ENCODE data around the gene NTRK2. TPM values are rescaled to one million over a fixed set of nuclear protein-coding genes. Genes with fewer than 3 reads are reported as not detected.

Gene NTRK2
- total RNA-seq, result under 1 TPM in 1 of 2 experiments, not detected in 1; 0.02 TPM

DNA sequence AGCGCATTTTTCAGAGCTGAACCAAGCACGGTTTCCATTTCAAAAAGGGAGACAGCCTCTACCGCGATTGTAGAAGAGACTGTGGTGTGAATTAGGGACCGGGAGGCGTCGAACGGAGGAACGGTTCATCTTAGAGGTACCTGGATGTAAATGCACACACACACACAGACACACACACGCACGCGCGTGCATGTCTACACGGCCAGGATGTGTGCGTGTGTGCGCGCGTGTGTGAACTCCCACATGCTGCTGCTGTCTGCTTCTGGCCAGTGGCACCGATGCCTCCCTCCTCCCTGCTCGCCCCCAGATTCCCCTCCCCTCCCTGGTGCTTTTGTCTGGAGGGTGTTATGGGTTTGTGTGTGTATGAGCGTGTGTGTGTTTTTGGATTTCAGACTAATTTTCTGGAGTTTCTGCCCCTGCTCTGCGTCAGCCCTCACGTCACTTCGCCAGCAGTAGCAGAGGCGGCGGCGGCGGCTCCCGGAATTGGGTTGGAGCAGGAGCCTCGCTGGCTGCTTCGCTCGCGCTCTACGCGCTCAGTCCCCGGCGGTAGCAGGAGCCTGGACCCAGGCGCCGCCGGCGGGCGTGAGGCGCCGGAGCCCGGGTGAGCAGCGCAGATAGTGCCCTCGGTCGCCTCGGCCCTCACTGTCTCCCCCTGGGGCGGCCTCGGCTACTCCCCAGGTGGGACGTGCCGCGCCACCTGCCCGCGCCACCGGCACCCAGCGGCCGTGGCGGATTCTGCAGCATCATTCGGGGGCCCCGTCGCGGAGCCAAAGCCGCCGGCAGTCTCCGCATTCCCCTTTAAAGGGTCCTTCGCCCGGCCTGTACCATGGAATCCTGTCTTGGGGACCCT, at the start of gene NTRK2:
TSS of gene NTRK2 (plus strand) at position 442 of the 850 bp plus-strand sequence. CDS start 1,020 bp downstream, outside the sequence.
- Mint-ChIP-seq H3K27me3 (peaks cover 71% of the 10 kb centered on the region), H3K4me1 (peaks cover 13% of the 10 kb centered on the region), H3K36me3 (no peaks in the 10 kb centered on the region), H3K27ac (no peak within 1 kb of the TSS), H3K9me3 (no peaks in the 10 kb centered on the region), H3K4me3 (peak within 1 kb of the TSS; percentile 2)
- DNase-seq, result peak; percentile 14

DNA sequence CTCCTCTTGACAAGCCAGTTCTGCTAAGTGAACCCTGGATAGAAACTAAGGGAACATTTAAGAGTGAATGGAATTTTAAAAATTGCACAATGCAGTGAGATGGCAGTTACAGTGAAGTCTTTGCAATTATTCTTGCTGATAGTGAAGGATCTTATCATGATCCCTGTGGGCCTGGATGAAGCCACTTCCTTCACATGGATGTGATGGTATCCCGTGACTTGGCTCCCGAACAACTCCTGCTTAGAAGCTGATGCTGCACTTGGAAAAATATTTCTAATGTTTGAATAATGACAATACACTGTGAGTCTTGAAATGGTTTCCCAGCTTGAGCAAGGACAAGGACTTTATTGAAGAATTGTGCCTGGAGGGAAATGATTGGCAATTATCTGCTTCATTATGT, 49.2 kb upstream of the NTRK2 start:
- H3K9me3 Mint-ChIP-seq, result no peaks in the 10 kb centered on the region
- no peak for DNase-seq
- peaks cover 5% of the 10 kb centered on the region for H3K27me3 Mint-ChIP-seq
- H3K4me3 Mint-ChIP-seq, result no peak overlapping the region
- H3K4me1 Mint-ChIP-seq, result no peaks in the 10 kb centered on the region
- H3K36me3 Mint-ChIP-seq, result no peaks in the 10 kb centered on the region
- H3K27ac Mint-ChIP-seq, result no peak overlapping the region

DNA sequence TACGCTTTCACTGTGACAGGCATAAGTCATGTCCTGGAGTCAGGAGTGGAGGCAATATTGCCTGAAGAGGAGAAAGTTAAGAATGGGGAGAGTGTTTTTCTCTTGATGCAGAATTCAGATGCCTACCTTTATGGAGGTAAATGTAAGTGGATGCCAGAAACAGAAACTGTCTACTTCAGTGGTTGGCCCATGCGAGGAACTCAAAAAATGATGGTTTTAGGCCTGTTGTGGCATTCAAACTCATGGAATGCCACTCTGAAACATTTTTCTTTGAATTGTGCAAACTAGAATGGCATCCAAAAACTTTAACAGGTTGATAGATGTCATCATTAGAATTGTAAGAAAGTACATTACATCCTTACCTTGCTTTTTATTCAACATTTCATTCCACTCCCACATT, 47.7 kb upstream of the NTRK2 start:
- no peak overlapping the region for H3K4me3 Mint-ChIP-seq
- H3K27ac Mint-ChIP-seq, result no peak overlapping the region
- H3K27me3 Mint-ChIP-seq, result peaks cover 9% of the 10 kb centered on the region

DNA sequence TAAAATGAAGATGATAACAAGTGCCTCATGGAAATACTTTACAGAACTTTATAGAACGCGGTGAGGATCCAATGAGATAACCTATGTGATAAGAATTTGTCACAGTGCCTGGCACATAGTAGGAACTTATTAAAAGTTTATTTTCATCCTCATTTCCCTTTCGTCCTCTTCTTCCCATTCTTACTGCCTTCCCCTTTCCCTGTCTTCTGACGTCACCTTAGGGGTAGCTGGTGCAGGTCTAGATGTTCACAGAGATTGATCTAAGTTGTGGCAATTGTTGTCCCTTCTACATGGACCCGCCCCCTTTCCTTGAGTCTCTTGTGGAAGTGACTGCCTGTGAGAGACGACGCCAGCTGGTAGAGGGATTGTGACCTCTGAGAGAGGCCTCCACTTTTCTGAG, 46.5 kb upstream of the NTRK2 start:
- H3K27ac Mint-ChIP-seq, result no peak overlapping the region
- H3K9me3 Mint-ChIP-seq, result peaks cover 4% of the 10 kb centered on the region
- no peak overlapping the region for H3K4me3 Mint-ChIP-seq
- no peaks in the 10 kb centered on the region for H3K36me3 Mint-ChIP-seq
- no peaks in the 10 kb centered on the region for H3K4me1 Mint-ChIP-seq
- peaks cover 9% of the 10 kb centered on the region for H3K27me3 Mint-ChIP-seq
- DNase-seq, result no peak

More for the DNA sequence above, 47.7 kb upstream of the NTRK2 start:
- Mint-ChIP-seq H3K4me1 (no peaks in the 10 kb centered on the region), H3K36me3 (no peaks in the 10 kb centered on the region), H3K9me3 (peaks cover 4% of the 10 kb centered on the region)
- no peak for DNase-seq

DNA sequence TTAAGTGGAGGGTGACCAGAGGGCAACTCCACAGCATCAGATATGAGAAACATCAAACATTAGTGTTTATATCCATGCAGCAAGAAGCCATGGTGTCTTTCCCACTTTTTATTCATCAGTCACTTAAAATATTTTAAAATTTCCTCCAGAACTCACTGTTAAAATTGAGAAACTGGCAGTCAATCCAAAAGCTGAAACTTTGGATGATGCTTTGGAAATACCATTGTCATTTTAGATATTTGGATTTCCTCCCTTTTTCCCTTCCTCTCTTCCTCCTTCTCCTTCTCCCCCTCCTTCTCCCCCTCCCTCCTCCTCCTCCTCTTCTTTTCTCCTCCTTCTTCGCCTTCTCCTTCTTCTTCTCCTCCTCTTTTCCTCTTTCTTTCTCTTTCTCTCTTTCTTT, 33.1 kb upstream of the NTRK2 start:
- Mint-ChIP-seq H3K4me1 (no peaks in the 10 kb centered on the region), H3K27me3 (peaks cover 5% of the 10 kb centered on the region), H3K27ac (no peak overlapping the region)

DNA sequence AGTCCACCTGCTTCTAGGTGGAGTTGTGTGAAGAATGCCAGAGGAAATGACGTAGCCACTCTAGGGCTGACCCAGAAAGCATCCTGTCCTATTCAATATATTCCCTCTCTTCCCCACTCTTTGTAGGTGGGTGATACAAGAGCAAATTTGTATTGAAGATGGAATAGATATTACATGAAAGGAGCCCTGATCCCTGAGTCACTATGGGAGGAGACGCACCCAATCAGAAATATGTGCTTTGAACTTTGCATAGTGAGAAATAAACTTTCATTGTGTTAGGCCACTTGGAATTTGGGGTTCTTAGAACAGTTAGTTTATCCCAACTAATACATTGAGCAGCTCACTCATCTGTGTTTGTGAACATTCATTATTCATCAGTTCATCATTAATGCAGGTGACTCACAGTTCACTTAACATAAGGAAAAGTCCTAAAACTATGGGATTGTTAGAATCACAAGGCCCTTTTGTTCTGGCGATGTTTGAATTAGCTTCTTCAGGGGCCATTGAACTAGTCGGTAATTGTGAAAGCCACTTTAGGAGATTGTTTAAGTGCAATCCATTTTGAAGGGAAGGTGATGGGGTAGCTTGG, 26.9 kb upstream of the NTRK2 start:
- H3K27me3 Mint-ChIP-seq, result no peaks in the 10 kb centered on the region
- peaks cover 2% of the 10 kb centered on the region for H3K9me3 Mint-ChIP-seq
- H3K36me3 Mint-ChIP-seq, result no peaks in the 10 kb centered on the region
- no peak overlapping the region for H3K4me3 Mint-ChIP-seq
- no peaks in the 10 kb centered on the region for H3K4me1 Mint-ChIP-seq
- no peak overlapping the region for H3K27ac Mint-ChIP-seq
- no peak for DNase-seq

More for the DNA sequence above, 33.1 kb upstream of the NTRK2 start:
- Mint-ChIP-seq H3K9me3 (peaks cover 2% of the 10 kb centered on the region), H3K36me3 (no peaks in the 10 kb centered on the region), H3K4me3 (no peak overlapping the region)
- DNase-seq, result no peak

DNA sequence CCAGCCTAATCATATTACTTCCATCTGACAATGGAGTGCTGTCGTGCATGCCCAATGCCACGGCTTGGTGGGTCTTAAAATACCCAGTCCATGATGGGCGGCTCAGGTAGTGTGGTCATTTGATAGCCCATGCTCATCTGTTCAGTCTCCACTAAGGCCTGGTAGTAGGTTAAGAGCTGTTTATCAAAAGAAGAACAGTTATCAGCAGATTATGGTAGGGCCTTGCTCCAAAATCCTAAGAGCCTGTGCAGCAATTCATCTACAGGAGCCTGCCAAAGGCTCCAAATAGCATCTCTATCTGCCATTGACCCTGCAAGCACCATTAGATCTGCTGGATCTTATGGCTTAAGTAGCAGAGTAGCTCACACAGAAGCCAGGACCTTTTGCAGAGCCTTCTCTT, 21.8 kb upstream of the NTRK2 start:
- Mint-ChIP-seq H3K36me3 (no peaks in the 10 kb centered on the region), H3K27ac (no peak overlapping the region), H3K4me3 (no peak overlapping the region), H3K9me3 (no peaks in the 10 kb centered on the region), H3K4me1 (no peaks in the 10 kb centered on the region), H3K27me3 (peaks cover 6% of the 10 kb centered on the region)
- no peak for DNase-seq

DNA sequence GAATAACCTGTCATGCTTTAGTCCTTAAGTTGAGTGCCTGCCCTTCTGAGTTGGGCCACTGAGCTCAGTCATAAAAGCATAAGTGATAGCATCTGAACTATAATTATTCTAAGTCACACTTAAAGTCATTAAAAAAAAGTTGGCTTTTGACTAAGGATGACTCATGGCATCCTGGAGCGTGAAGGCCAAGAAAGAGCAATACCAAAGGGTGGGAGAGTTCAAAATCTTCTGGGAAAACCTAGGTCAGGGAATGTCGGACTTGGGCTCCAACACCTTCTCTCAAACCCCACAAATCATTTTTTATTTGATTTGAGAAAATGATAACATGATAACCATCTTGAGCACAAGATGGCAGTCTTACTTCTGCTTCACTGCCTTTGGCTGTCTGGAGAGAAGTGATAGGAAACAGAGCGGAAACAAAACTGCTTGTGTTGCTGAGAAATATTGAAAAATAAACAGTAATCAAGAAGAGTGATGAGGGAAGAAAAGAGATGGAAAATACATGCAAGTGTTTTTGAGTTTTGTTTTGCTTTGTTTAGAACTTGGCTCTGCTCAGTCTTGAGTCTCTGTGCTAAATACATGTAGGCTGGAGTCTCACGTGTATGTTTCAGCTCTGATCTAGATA, 16.9 kb upstream of the NTRK2 start:
- no peak overlapping the region for H3K27ac Mint-ChIP-seq
- H3K4me3 Mint-ChIP-seq, result no peak overlapping the region
- H3K9me3 Mint-ChIP-seq, result no peaks in the 10 kb centered on the region
- no peak for DNase-seq
- H3K27me3 Mint-ChIP-seq, result peaks cover 6% of the 10 kb centered on the region
- no peaks in the 10 kb centered on the region for H3K4me1 Mint-ChIP-seq
- no peaks in the 10 kb centered on the region for H3K36me3 Mint-ChIP-seq

DNA sequence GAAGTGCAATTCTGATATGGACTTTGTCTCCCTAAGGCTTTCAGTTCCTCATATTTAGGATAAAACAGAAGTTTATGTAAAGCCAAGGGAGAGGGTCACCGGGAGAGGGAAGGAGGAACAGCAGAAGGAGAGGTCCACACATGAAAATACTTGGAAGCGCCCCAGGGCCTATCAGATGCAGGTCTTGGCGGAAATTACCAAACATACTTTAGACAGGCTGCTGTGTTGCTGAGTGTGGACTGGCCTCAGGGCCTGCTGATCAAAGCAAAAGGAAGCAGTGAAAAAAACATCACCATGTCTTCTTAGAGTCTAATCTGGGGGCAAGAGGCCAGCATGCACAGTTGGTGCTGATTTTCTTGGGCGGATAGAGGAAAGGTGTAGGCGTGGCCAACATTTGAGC, 14.1 kb upstream of the NTRK2 start:
- DNase-seq, result no peak
- H3K27ac Mint-ChIP-seq, result no peak overlapping the region
- H3K9me3 Mint-ChIP-seq, result no peaks in the 10 kb centered on the region
- H3K4me1 Mint-ChIP-seq, result no peaks in the 10 kb centered on the region
- H3K4me3 Mint-ChIP-seq, result no peak overlapping the region
- H3K36me3 Mint-ChIP-seq, result no peaks in the 10 kb centered on the region
- peaks cover 7% of the 10 kb centered on the region for H3K27me3 Mint-ChIP-seq

DNA sequence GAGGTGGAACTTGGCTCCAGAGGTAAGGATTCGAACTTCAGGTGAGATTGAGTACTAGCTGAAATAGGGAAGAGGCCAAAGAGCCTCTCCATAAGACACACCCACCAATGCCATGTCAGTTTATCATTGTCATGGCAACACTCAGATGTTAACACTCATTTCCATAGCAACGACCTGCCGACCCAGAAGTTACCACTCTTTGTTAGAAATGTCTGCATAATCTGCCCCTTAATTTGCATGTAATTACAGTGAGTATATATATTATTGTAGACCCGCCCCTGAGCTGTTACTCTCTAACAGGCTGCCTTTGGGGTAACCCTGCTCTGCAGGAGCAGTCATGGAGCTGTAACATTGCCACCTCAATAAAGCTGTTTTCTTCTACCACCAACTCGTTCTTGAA, 10.2 kb upstream of the NTRK2 start:
- H3K4me1 Mint-ChIP-seq, result no peaks in the 10 kb centered on the region
- no peak overlapping the region for H3K4me3 Mint-ChIP-seq
- peaks cover 5% of the 10 kb centered on the region for H3K27me3 Mint-ChIP-seq
- no peaks in the 10 kb centered on the region for H3K36me3 Mint-ChIP-seq
- DNase-seq, result no peak
- H3K27ac Mint-ChIP-seq, result no peak overlapping the region
- no peaks in the 10 kb centered on the region for H3K9me3 Mint-ChIP-seq

DNA sequence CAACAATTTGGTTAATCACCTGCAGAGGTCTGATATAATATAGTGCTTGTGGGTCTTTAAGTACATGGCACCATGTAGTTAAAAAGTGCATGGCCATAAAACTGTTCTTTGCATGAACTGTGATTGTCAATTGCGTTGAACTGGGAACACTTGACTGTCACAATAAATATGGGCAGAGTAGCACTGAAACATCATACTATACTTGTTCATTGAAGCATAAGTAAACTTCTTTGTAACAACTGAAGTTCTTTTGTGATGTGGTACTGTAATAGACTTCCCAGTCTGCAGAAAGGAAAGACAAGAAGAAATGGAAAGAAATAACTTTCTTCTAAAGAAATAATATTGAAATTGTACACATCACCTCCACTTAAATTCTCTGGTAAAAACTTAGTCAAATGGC, 9.8 kb upstream of the NTRK2 start:
- Mint-ChIP-seq H3K36me3 (no peaks in the 10 kb centered on the region), H3K27me3 (peaks cover 5% of the 10 kb centered on the region), H3K4me3 (no peak overlapping the region), H3K4me1 (no peaks in the 10 kb centered on the region), H3K9me3 (no peaks in the 10 kb centered on the region), H3K27ac (no peak overlapping the region)
- DNase-seq, result no peak

DNA sequence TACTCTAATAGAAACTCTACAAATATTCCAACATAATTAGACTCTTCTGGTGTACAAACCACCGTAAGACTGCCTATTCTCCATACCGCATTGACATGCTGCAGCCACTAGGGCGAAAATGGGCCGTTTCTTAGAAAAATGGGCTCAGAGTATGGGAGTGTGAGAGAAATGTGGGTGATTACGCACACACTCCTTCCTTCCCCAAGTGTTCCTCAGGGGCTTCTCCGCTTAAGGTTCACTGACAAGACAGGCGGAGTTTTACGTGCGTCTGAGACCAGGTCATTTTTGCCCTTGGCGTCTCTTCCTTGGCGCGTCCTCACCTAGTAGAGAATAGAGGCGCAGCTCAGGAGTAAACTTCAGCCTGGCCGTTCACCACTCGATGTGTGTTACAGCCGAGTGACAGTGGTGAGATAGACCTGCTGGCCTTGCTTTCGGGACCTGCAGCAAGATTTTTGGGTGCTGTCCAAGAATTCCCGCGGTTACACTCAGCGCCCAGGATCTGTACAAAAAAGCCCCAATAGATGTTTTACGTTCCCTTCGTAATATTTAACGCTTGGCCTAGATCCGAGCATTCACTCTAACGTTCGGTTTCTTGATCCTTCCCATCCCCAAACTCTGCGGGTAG, 1.8 kb upstream of the NTRK2 start:
- peaks cover 13% of the 10 kb centered on the region for H3K4me1 Mint-ChIP-seq
- no peak overlapping the region for H3K4me3 Mint-ChIP-seq
- no peak overlapping the region for H3K27ac Mint-ChIP-seq
- DNase-seq, result no peak
- no peaks in the 10 kb centered on the region for H3K9me3 Mint-ChIP-seq
- peaks cover 59% of the 10 kb centered on the region for H3K27me3 Mint-ChIP-seq
- H3K36me3 Mint-ChIP-seq, result no peaks in the 10 kb centered on the region

DNA sequence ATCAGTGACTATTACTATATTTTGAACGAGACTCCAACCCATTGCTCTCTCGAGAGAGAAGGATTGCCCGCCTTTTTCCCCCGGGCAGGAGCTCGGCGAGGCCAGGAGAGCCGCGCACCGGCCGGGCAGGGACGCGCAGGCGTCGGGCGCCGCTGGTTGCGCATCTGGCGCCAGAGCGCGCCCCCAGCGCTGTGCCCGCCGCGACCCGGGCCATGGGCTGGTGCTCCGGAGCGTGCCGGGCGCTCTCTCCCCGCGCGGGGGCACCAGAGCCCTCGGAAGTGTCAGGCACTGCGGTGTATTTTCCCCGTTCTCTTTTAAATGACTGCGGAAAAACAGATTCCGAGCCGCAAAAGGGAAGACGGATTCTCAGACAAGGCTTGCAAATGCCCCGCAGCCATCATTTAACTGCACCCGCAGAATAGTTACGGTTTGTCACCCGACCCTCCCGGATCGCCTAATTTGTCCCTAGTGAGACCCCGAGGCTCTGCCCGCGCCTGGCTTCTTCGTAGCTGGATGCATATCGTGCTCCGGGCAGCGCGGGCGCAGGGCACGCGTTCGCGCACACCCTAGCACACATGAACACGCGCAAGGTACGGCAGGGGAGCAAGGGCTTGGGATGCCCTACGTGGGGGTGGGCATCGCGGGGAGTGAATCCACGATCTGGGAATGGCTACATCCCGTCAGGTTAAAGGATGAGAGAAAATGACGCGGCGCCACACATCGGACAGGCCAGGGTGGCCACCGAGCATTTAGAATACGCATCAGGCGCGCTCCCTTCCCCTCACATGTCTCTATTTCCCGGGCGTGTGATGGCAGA, 1.1 kb upstream of the NTRK2 start:
- H3K9me3 Mint-ChIP-seq, result no peaks in the 10 kb centered on the region
- H3K36me3 Mint-ChIP-seq, result no peaks in the 10 kb centered on the region
- peak; percentile 60 for DNase-seq
- H3K27me3 Mint-ChIP-seq, result peaks cover 65% of the 10 kb centered on the region
- peak overlapping the region; percentile 2 for H3K4me3 Mint-ChIP-seq
- peaks cover 13% of the 10 kb centered on the region for H3K4me1 Mint-ChIP-seq
- no peak overlapping the region for H3K27ac Mint-ChIP-seq

DNA sequence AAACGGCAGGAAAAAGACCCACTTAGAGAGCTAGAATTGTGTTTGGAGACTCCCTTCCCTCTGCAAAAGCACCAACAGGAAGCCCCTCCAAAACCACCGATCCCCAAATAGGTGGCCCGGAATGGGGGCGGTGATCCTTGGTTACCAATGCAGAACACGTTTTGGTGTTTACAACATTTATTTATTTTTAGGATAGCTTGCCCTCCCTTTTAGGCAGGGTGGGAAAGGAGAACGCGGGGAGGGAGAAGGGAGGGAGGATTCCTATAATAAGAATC, 579 bp upstream of the NTRK2 start:
- Mint-ChIP-seq H3K4me1 (peaks cover 13% of the 10 kb centered on the region), H3K27me3 (peaks cover 66% of the 10 kb centered on the region), H3K4me3 (peak overlapping the region; percentile 2), H3K27ac (no peak overlapping the region), H3K36me3 (no peaks in the 10 kb centered on the region), H3K9me3 (no peaks in the 10 kb centered on the region)
- DNase-seq, result no peak
